IMR-90 (cell line): Measurements from ENCODE around the gene RAD21L1.

Experiments used
- CEBPB ChIP-seq: IDR thresholded peaks from 2 replicates; pipeline ENCODE4 v1.6.1; 2012; ENCODE audit warnings: low read depth, low read length, improper control_type of control experiment
- CHD1 ChIP-seq: IDR thresholded peaks from 2 replicates; pipeline ENCODE4 v1.6.1; 2012; ENCODE audit warnings: low read depth, low read length, improper control_type of control experiment
- CTCF ChIP-seq: conservative IDR thresholded peaks from 2 replicates; pipeline ENCODE4 v1.5.1; 2012; ENCODE audit warnings: mild to moderate bottlenecking, low read depth, low read length, improper control_type of control experiment
- FOS ChIP-seq: fragments of 150-350 bp; IDR thresholded peaks from 2 replicates; pipeline ENCODE4 v1.6.1; 2016; ENCODE audit warnings: low read depth, low read length
- MAFK ChIP-seq: IDR thresholded peaks from 2 replicates; pipeline ENCODE4 v1.6.1; 2012; ENCODE audit warnings: low read depth, low read length, improper control_type of control experiment
- MXI1 ChIP-seq: IDR thresholded peaks from 2 replicates; pipeline ENCODE4 v1.6.1; 2012; ENCODE audit warnings: low read depth, mild to moderate bottlenecking, low read length, moderate library complexity, borderline replicate concordance
- POLR2A ChIP-seq: IDR thresholded peaks from 2 replicates; pipeline ENCODE4 v1.6.1; 2012; ENCODE audit warnings: mild to moderate bottlenecking, low read depth, low read length
- RAD21 ChIP-seq: IDR thresholded peaks from 2 replicates; pipeline ENCODE4 v1.6.1; 2012; ENCODE audit warnings: low read length, improper control_type of control experiment
- RCOR1 ChIP-seq: IDR thresholded peaks from 2 replicates; pipeline ENCODE4 v1.6.1; 2012; ENCODE audit warnings: mild to moderate bottlenecking, low read length, improper control_type of control experiment; ENCODE audit not compliant: insufficient replicate concordance
- RFX5 ChIP-seq: IDR thresholded peaks from 2 replicates; pipeline ENCODE4 v1.8.0; 2012; ENCODE audit warnings: low read depth, mild to moderate bottlenecking, low read length, moderate library complexity
- TF ChIP-seq, protein P1 (sequence below): fragments of 150-350 bp; IDR thresholded peaks from 2 replicates; pipeline ENCODE4 v1.6.1; 2016; ENCODE audit warnings: low read depth, mild to moderate bottlenecking, low read length, moderate library complexity, borderline replicate concordance
- TF ChIP-seq, protein P2 (sequence below): fragments of 150-350 bp; IDR thresholded peaks from 2 replicates; pipeline ENCODE4 v1.6.1; 2017; ENCODE audit warnings: mild to moderate bottlenecking, antibody characterized with exemption, low read length, low read depth

DNA sequence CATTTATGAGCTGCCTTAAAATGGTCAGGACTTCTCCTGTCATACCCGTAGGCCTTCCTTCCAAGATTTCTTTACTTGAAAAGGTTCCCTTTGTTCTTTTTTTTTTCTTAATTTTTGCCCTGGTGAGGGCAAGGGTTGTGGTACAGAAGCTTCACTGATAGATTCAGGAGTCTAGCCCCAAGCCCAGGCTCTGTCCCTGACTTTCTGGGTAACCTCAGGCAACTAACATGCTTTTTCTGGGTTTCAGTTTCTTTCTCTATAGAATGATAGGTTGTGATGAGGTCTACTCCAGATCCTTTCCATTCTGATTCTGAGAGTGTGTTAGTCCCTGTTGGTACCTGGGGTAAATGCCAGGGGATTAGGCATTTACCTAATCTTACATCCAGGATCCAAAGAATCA is 61.5 kb downstream of the RAD21L1 start:
- TF ChIP-seq CTCF (no peak), POLR2A (no peak), CHD1 (no peak), RAD21 (no peak), MXI1 (no peak), RFX5 (no peak), FOS (no peak), CEBPB (no peak), MAFK (no peak), RCOR1 (no peak)
- TF ChIP-seq, protein P1, sequence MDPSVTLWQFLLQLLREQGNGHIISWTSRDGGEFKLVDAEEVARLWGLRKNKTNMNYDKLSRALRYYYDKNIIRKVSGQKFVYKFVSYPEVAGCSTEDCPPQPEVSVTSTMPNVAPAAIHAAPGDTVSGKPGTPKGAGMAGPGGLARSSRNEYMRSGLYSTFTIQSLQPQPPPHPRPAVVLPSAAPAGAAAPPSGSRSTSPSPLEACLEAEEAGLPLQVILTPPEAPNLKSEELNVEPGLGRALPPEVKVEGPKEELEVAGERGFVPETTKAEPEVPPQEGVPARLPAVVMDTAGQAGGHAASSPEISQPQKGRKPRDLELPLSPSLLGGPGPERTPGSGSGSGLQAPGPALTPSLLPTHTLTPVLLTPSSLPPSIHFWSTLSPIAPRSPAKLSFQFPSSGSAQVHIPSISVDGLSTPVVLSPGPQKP = no peak
- TF ChIP-seq, protein P2, sequence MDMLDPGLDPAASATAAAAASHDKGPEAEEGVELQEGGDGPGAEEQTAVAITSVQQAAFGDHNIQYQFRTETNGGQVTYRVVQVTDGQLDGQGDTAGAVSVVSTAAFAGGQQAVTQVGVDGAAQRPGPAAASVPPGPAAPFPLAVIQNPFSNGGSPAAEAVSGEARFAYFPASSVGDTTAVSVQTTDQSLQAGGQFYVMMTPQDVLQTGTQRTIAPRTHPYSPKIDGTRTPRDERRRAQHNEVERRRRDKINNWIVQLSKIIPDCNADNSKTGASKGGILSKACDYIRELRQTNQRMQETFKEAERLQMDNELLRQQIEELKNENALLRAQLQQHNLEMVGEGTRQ = no peak
